ENCODE measurements around the gene APC2. TPM values are rescaled to one million over a fixed set of nuclear protein-coding genes. Genes with fewer than 3 reads are reported as not detected.

APC2 gene
- total RNA-seq, 1 experiment from 2014 or later, result 0.31 TPM

DNA sequence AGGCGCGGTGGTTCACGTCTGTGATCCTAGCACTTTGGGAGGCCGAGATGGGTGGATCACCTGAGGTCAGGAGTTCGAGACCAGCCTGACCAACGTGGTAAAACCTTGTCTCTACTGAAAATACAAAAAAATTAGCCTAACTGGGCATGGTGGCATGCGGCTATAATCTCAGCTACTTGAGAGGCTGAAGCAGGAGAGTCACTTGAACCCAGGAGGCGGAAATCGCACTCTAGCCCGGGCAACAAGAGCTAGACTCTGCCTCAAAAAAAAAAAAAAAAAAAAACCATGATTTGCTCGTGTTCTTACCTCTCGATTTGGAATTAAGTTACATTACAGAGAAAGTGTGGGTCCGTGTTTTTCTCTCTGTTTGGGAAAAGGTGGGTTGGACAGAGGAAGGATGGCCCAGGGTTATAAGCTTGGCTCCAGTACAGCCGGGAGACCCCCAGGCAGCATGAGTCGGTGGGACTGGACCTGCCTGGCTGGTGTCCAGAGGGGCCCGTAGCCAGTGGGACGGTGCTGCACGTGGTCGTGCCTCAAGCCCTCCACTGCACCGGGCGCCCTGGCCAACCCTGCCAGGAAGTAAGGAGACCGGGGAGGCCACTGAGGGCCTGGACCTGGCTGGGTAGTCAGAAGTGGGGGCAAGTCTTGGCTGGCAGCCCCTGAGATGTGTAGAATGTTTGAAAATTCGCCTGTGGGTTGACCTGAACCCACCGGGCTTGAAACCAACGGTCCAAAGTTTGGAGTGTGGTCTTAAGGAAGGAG, 8.1 kb upstream of the APC2 start:
- Histone ChIP-seq H3K27me3 (ENCODE audit: control insufficient read depth, insufficient read depth, low read length) (peaks cover 15% of the 10 kb centered on the region), H3K36me3 (replicated peaks; ENCODE audit: control insufficient read depth, insufficient read depth, low read length) (peaks cover 18% of the 10 kb centered on the region), H3K4me3 (ENCODE audit: insufficient read depth, low read depth, low read length) (no peak overlapping the region)
- DNase-seq, result peak; percentile 59

DNA sequence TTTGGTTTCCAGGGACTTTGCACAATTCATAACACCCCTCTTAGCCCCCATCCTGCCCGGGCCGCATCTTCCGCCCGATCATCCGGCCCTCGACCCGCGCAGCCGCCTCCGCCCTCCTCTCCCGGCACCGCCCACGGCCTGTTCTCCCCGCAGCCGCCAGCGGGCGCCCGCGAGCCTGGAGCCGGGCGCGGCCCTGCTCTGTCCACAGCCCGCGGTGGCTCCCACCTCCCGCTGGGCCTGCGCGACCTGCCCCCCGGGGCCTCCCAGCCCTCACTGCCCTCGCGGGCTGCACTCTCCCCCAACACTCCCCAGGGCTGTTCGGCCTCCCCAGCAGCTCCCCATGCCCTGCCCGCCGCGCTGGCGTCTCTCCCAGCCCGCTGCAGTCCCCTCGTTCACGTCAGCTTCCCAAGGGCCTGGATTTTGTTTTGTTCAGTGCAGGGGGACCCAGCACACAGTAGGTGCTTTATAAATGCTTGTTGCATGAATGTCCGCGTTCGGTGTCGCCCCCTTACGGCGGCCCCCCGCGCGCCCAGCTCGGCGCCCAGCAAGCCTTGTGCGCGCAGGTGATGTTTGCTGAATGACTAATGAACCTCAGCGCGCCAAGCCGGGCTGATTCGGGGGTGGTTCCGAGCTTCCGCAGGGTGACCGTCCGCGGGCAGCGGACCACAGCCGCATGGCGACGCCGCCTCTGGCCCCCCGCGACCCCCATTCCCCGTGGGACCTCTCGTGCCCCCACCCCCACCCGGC, 4.6 kb upstream of the APC2 start:
- Histone ChIP-seq H3K27me3 (ENCODE audit: control insufficient read depth, insufficient read depth, low read length) (peaks cover 42% of the 10 kb centered on the region), H3K4me3 (ENCODE audit: insufficient read depth, low read depth, low read length) (peak overlapping the region; percentile 59), H3K36me3 (replicated peaks; ENCODE audit: control insufficient read depth, insufficient read depth, low read length) (peaks cover 10% of the 10 kb centered on the region)
- DNase-seq, result peak; percentile 98

DNA sequence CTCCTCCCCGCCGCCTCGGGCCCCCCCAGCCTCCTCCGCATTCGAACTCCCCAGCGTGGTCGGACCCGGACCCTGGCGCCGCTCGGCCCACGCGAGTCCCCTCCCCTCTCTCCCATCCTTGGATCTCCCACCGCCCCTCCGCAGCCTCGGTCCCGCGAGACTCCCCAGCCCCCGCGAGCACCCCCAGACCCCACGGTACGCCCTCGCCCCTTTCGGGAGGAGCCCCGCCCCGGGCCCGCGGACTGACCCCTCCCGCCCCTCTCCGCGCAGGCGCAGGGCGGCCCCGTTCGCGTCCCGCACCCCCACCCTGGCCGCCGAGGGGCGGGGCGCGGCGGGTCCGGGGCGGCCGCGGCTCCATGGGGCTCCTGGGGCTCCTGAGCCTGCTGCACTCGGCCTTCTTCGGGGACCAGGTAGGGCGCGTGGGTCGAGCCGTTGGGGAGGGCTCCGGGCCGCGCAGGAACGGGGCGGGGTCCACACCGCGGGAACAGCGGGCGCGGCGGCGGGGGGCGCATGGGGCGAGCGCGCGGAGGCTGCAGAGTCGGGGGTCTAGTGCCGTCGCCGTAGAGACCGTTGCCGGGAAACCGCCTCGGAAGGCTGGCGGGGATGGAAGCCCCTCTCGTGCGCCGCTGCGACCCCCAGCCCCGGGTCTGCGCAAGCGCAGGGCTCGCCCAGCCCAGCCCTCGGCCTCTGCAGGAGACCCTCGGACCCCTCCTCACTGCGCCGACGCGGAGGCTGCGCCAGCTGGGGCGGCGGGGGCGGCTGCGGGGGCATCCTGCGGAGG, 3.8 kb upstream of the APC2 start:
- Histone ChIP-seq H3K36me3 (replicated peaks; ENCODE audit: control insufficient read depth, insufficient read depth, low read length) (peaks cover 3% of the 10 kb centered on the region), H3K4me3 (ENCODE audit: insufficient read depth, low read depth, low read length) (peak overlapping the region; percentile 52), H3K27me3 (ENCODE audit: control insufficient read depth, insufficient read depth, low read length) (peaks cover 50% of the 10 kb centered on the region)
- DNase-seq, result peak; percentile 99

DNA sequence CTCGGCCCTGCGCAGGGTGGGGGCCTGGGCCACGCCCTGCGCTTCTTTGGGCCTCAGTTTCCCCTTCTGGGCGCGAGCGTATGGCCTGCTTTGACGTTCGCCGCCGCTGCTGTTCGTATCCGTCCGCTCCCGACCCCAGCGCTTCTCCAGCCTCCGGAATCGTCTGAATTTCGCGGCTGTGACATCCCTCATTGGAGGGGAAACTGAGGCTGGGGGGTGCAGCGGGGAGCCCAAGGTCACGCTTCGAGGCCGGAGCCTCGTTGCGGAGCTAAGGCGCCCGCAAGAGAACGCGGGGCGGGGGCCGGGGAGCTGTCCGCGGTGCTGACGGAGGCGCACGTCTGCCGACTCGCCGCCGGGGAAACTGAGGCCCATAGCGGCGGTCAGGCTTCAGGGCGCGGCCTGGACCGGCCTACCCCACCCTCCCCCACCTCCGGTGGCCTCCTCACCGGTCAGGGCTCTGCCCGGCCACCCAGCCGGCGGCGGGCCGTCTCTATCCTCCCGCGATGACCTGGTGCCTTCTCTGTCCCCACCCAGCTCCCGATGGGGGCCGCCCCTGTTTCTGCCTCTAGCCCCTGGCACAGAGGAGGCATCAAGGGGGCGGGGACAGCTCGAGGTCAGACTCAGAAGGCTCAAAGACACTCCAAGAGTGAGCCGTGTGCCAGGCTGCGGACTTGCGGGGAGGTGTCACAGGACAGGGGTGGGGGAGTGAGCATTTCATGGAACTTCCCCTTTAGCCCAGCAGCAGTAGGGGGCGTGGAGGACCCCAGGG, 3.0 kb upstream of the APC2 start:
- Histone ChIP-seq H3K4me3 (ENCODE audit: insufficient read depth, low read depth, low read length) (no peak overlapping the region; the same call in 1 of the 2 replicates), H3K27me3 (ENCODE audit: control insufficient read depth, insufficient read depth, low read length) (peaks cover 55% of the 10 kb centered on the region), H3K36me3 (replicated peaks; ENCODE audit: control insufficient read depth, insufficient read depth, low read length) (no peaks in the 10 kb centered on the region)
- DNase-seq, result peak; percentile 90

DNA sequence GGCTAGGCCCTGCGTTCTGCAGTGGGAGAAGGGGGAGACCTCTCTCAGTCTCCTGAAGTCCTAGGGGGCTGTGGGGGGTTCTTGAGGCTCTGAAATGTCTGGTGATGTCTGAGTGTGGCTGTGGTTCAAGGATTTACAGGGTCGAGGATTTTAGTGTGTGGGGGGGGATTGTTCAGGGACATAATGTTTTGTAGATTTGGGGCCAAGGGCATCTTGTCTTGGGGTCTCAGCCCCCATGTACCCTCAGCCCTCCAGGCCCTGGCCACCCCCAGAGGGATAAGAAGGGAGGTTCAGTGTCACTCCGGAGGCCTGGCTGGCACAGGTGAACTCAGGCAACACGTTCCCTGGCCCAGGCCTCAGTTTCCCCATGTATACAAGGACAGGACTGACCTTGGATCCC, 2.4 kb upstream of the APC2 start:
- no peaks in the 10 kb centered on the region for H3K36me3 ChIP-seq (replicated peaks; ENCODE audit: control insufficient read depth, insufficient read depth, low read length)
- DNase-seq, result no peak
- H3K4me3 ChIP-seq (ENCODE audit: insufficient read depth, low read depth, low read length), result no peak overlapping the region
- H3K27me3 ChIP-seq (ENCODE audit: control insufficient read depth, insufficient read depth, low read length), result peaks cover 61% of the 10 kb centered on the region

DNA sequence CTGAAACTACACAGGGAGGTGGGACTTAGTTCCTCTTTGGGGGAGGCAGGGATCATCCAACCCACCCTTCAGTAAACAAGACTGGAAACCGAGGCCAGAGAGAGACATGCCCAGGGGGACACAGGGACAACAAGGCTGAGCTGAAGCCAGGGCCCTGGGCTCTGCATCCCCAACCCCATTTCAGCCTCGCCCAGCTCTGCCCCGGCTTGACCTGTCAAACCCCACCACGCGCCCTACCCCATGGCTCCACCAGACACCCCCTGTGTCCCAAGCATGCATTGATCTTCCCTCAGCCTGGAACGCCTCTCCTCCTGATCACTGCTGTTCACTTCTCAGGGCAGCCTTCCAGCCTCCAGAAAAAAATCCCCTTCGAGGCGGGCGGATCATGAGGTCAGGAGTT, 2.0 kb upstream of the APC2 start:
- H3K36me3 ChIP-seq (replicated peaks; ENCODE audit: control insufficient read depth, insufficient read depth, low read length), result no peaks in the 10 kb centered on the region
- DNase-seq, result no peak

DNA sequence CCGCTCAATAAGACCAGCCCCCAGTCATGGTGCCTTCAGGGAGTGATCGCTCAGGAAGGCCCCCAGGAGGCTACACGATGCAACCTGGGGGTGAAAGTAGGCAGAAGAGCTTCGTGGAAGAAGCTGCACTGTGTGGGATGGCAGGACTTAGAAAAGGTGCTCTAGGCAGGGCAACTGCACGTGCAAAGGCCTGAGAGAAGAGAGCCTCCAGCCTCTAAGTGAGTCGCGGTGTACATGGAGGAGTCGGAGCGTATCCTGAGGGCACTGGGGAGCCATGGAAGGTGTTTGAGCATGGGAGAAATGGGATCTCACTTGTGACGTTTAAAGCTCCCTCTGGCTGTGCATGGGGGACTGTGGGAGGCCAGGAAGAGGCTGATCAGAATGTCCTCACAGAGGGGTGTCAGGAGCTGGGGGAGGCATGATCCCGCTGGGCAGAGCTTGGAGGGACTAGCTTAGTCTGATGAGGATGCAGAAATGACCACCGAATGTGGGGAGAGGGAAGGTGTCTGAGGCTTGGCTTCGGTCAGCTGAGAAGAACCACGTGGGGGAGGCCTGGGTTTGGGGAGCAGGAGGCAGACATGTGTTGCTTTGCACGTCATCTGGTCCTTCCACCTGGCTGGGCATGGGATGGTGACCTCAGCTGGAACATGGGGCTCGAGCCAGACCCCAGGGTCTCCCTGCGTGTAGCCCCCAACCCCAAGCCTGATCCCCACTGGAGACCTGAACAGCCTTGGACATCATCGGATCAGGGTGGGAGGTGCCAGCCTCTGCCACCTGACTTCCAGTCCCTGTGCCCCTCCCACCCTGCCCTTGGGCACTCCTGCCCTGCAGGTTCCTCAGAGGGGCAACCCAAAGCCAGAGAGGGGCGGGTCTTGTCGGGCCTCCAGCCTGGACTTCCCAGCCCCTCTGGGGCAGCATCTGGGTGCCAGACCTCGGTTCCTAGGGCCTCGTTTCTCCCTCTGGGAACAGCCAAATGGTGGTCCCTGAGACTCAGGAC, 1.1 kb downstream of the APC2 start:
- H3K4me3 ChIP-seq (ENCODE audit: insufficient read depth, low read depth, low read length), result no peak overlapping the region
- H3K27me3 ChIP-seq (ENCODE audit: control insufficient read depth, insufficient read depth, low read length), result peaks cover 78% of the 10 kb centered on the region
- H3K36me3 ChIP-seq (replicated peaks; ENCODE audit: control insufficient read depth, insufficient read depth, low read length), result no peaks in the 10 kb centered on the region
- no peak for DNase-seq

More for the DNA sequence above, 2.0 kb upstream of the APC2 start:
- Histone ChIP-seq H3K4me3 (ENCODE audit: insufficient read depth, low read depth, low read length) (no peak overlapping the region), H3K27me3 (ENCODE audit: control insufficient read depth, insufficient read depth, low read length) (peaks cover 65% of the 10 kb centered on the region)

DNA sequence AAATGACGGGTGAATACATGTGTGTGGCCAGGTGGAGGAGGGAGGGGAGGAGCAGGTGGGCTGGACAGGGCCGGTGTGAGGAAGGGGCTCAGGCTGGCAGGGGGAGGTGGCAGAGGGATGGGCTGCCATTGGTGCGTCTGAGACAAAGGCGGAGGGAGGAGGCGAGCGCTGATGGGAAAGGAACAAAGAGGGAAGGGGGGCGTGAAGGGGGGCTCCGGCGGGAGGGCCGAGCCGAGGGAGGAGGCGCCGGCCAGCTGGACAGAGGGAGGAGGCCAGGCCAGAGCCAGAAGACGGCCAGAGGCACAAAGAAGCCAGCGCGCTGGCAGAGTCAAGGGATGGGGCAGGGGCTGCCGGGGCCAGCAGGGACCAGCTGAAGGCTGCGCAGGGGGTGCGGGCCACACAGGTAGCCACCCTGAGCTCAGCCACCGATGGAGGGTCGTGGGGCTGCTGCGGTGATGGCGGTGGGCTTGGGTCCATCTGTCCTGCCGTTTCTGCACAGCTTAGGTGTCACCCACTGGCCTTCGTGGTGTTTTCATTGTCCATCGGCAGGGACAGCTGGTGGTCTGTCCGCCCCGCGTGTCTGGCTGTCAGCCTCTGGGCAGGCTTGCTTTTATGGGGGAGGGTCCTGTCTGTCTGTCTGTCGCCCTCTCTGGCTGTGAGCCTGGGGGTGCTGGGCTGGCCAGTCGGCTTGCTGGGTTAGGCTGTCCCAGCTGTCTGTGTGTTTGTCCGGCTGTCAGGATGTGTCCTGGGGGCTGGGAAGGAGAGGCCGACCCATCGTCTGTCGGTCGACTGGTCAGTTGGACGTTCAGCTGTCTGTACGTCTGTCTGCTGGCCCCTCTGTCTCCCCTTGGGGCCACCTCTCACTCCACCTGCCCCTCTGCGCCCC, 2.2 kb downstream of the APC2 start:
- peak; percentile 93 for DNase-seq
- peaks cover 78% of the 10 kb centered on the region for H3K27me3 ChIP-seq (ENCODE audit: control insufficient read depth, insufficient read depth, low read length)
- H3K4me3 ChIP-seq (ENCODE audit: insufficient read depth, low read depth, low read length), result no peak overlapping the region

DNA sequence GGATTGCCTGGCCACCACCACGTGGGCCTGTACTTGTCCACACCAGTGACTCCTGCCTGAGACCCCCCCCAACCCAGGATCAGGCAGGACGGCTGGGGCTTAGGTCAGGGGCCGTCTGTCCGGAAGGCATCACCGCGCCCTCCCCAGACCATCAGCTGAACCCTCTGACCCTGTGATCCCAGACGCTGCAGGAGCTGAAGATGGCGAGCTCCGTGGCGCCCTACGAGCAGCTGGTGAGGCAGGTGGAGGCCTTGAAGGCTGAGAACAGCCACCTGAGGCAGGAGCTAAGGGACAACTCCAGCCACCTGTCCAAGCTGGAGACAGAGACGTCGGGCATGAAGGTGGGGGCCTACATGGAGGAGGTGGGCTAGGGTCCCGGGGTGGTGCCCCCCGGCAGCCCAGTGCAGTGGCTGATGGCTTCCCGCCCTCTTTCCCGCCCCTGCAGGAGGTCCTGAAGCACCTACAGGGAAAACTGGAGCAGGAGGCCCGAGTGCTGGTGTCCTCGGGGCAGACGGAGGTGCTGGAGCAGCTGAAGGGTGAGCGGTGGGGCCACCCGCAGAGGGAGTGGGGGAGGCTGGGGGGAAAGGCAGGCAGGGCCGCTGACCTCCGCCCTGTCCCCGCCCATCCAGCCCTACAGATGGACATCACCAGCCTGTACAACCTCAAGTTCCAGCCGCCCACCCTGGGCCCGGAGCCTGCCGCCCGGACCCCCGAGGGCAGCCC, 3.0 kb downstream of the APC2 start:
- Histone ChIP-seq H3K4me3 (ENCODE audit: insufficient read depth, low read depth, low read length) (no peak overlapping the region), H3K27me3 (ENCODE audit: control insufficient read depth, insufficient read depth, low read length) (peaks cover 73% of the 10 kb centered on the region), H3K36me3 (replicated peaks; ENCODE audit: control insufficient read depth, insufficient read depth, low read length) (no peaks in the 10 kb centered on the region)
- no peak for DNase-seq

More for the DNA sequence above, 2.2 kb downstream of the APC2 start:
- H3K36me3 ChIP-seq (replicated peaks; ENCODE audit: control insufficient read depth, insufficient read depth, low read length), result no peaks in the 10 kb centered on the region

DNA sequence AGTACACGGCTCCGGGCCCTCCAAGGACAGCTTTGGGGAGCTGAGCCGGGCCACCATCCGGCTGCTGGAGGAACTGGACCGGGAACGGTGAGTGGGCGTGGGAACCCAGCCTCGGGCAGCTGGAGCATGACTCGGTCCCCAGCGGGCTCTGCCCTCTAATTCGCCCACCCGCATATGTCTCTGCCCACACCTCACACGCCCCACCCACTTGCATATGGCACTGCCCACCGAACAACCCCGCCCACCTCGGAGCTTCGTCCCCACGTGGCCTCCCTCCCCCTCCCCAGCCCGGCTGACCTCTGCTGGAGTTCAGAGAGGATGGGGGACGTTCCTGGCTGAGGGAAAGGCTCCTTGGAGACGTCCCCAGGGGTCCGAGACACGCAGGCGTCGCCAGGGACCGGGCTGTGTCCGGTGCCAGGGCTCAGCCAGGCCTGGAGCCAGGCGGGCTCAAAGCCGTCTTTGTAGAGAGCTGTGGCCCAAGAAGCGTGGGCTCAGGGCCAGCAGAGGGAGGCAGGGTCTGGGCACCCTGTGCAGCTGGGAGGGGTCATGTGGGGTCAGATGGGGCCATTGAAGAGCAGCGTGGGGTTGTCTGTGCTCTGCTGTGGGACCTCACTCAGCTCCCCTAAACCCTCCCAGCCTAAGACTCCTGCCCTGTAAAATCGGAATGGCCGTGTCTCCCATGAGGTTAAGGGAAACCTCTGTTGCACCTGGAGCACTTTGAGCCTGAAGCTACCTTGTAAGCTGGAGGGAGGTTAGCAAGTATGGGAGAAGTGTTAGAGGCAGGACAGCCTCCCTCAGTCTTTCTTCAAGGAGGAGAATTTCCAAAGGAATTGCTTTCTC, 3.8 kb downstream of the APC2 start:
- H3K36me3 ChIP-seq (replicated peaks; ENCODE audit: control insufficient read depth, insufficient read depth, low read length), result no peaks in the 10 kb centered on the region
- peak; percentile 80 for DNase-seq
- H3K4me3 ChIP-seq (ENCODE audit: insufficient read depth, low read depth, low read length), result no peak overlapping the region
- peaks cover 72% of the 10 kb centered on the region for H3K27me3 ChIP-seq (ENCODE audit: control insufficient read depth, insufficient read depth, low read length)

DNA sequence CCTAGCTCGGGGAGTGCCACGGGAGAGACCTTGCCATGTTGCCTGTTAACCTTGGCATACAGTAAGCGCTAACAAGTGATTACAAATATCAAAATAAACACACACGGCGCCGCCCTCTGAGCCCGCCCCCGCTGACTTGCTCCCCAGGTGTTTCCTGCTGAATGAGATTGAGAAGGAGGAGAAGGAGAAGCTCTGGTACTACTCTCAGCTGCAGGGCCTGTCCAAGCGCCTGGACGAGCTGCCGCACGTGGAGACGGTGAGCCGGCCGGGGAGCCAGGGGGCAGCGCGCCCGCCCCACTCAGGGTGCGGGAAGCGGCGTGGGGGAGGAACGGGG, 5.0 kb downstream of the APC2 start:
- H3K27me3 ChIP-seq (ENCODE audit: control insufficient read depth, insufficient read depth, low read length), result peaks cover 61% of the 10 kb centered on the region
- DNase-seq, result no peak
- peak overlapping the region; percentile 31 for H3K4me3 ChIP-seq (ENCODE audit: insufficient read depth, low read depth, low read length)
- no peaks in the 10 kb centered on the region for H3K36me3 ChIP-seq (replicated peaks; ENCODE audit: control insufficient read depth, insufficient read depth, low read length)

Data from H7 (cell line).